HUES64 (cell line): ENCODE measurements around the gene LRBA. TPM values are rescaled to one million over a fixed set of nuclear protein-coding genes. Genes with fewer than 3 reads are reported as not detected.
A peak's percentile ranks its signal among the peaks of the same experiment; 100 is the strongest.
"Not testable (repeated sequence)": the region's sequence is repeated elsewhere in the genome, so short reads cannot be mapped to it uniquely, and the experiment has no call there.

Source experiments
- H3K27ac ChIP-seq: 2 replicates; pipeline ENCODE4 v1.7.0; 2013; ENCODE audit warnings: low read depth, low read length, inconsistent platforms
- H3K27me3 ChIP-seq: 2 replicates; pipeline ENCODE4 v1.6.1; 2013; ENCODE audit warnings: mild to moderate bottlenecking, low read length; ENCODE audit not compliant: insufficient read depth
- H3K36me3 ChIP-seq: 2 replicates; pipeline ENCODE4 v1.6.1; 2013; ENCODE audit warnings: mild to moderate bottlenecking, low read length; ENCODE audit not compliant: insufficient read depth
- H3K4me1 ChIP-seq: 2 replicates; pipeline ENCODE4 v1.6.1; 2013; ENCODE audit warnings: mild to moderate bottlenecking, low read length, moderate library complexity; ENCODE audit not compliant: insufficient read depth
- H3K4me3 ChIP-seq: 2 replicates; pipeline ENCODE4 v1.5.1; 2013; ENCODE audit warnings: mild to moderate bottlenecking, low read length, moderate library complexity
- H3K9ac ChIP-seq: 2 replicates; pipeline ENCODE4 v1.6.1; 2013; ENCODE audit warnings: mild to moderate bottlenecking, low read depth, low read length
- H3K9me3 ChIP-seq: 2 replicates; pipeline ENCODE4 v1.6.1; 2013; ENCODE audit warnings: low read depth, low read length; ENCODE audit not compliant: insufficient read depth
- WGBS: fragments of 150-250, 120-280 bp; methylation state at CpG from one replicate; pipeline ENCODE4 v1.1.7; 2013; ENCODE audit warnings: missing lambda C conversion rate; 5-methylcytosine and 5-hydroxymethylcytosine counted together
- polyA plus RNA-seq, 2 experiments: library from polyadenylated mRNA; stranded (reverse); fragments of 50-300 nt; gene quantifications; one replicate each; pipeline ENCODE4 v1.2.3, GENCODE V29; 2013

Gene LRBA, protein sequence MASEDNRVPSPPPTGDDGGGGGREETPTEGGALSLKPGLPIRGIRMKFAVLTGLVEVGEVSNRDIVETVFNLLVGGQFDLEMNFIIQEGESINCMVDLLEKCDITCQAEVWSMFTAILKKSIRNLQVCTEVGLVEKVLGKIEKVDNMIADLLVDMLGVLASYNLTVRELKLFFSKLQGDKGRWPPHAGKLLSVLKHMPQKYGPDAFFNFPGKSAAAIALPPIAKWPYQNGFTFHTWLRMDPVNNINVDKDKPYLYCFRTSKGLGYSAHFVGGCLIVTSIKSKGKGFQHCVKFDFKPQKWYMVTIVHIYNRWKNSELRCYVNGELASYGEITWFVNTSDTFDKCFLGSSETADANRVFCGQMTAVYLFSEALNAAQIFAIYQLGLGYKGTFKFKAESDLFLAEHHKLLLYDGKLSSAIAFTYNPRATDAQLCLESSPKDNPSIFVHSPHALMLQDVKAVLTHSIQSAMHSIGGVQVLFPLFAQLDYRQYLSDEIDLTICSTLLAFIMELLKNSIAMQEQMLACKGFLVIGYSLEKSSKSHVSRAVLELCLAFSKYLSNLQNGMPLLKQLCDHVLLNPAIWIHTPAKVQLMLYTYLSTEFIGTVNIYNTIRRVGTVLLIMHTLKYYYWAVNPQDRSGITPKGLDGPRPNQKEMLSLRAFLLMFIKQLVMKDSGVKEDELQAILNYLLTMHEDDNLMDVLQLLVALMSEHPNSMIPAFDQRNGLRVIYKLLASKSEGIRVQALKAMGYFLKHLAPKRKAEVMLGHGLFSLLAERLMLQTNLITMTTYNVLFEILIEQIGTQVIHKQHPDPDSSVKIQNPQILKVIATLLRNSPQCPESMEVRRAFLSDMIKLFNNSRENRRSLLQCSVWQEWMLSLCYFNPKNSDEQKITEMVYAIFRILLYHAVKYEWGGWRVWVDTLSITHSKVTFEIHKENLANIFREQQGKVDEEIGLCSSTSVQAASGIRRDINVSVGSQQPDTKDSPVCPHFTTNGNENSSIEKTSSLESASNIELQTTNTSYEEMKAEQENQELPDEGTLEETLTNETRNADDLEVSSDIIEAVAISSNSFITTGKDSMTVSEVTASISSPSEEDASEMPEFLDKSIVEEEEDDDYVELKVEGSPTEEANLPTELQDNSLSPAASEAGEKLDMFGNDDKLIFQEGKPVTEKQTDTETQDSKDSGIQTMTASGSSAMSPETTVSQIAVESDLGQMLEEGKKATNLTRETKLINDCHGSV (N-terminal part only)
- polyA plus RNA-seq (2013, experiment 1 of 2) = 28.2 TPM
- polyA plus RNA-seq (2013, experiment 2 of 2) = 29.5 TPM

DNA sequence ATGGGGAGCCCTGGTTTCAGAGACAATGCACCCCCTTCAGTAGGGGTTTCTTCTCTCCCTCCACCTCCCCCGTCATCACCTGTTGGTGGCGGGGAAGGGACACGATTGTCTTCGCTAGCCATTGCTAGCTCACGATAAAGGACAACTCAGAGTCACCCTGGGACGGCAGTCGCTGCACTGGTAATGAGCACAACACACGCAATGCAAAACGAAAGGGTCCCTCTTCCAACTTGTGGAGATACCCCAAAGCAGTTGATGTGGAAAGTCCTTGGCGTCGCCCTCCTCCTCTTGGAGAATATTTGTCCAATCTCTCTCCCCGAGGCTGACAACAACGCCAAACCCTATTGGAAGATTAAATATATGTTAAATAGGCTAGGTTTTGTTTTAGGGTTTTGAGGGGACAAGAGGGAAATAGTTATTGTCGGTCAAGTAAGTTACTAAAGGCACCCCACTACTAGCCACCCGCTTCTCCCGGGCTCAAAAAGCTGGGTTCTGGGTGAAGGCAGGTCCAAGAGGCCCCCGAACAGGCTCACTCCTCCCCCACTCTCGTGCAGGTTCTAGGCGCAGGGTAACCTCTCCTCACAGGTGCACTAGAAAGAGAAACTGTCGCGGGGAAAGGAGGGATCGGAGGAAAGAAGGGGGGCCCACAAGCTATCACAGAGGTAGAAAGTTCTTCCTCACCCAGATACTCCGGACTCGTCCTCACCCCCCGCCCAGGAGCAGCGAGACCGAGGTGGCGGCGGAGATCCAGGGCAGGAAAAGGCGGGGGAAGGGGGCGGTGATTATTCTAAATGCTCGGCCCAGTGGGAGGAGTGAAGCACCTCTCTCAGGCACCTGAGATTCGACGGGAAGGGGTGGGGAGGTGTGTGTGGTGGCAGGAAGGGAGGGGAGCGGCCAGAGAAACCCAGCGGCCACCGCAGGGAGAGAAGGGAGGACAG is at the start of gene LRBA:
LRBA (minus strand) TSS at position 764 of the 938 bp plus-strand sequence; CDS start at position 122, 642 bp downstream.
- H3K9ac ChIP-seq = peak within 1 kb of the TSS; percentile 96
- H3K9me3 ChIP-seq = no peaks in the 10 kb centered on the region
- H3K27ac ChIP-seq = peak within 1 kb of the TSS; percentile 98
- H3K27me3 ChIP-seq = no peaks in the 10 kb centered on the region
- peaks cover 12% of the 10 kb centered on the region; the same call in 1 of the 2 replicates for H3K4me1 ChIP-seq
- peak within 1 kb of the TSS; percentile 89 for H3K4me3 ChIP-seq
- peaks cover 6% of the 10 kb centered on the region; the same call in 1 of the 2 replicates for H3K36me3 ChIP-seq
- under 1% methylated on average over 30 of the region's 37 CpGs for WGBS

DNA sequence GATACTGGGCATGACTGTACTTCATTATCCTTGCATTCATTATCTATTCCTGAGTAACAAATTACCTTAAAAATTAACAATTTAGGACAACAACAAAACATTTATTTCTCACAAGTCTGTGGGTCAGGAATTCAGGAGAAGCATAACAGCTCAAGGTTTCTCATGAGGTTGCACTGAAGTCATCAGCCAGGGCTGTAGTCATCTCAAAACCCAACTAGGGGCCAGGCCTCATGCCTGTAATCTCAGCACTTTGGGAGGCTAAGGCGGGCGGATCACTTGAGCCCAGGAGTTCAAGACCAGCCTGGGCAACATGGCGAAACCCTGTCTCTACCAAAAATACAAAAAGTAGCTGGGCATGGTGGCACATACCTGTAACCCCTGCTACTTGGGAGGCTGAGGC is 48.1 kb upstream of the LRBA start:
- not testable (repeated sequence) for H3K9me3 ChIP-seq, H3K4me1 ChIP-seq, H3K36me3 ChIP-seq, H3K27ac ChIP-seq, H3K27me3 ChIP-seq, H3K9ac ChIP-seq, H3K4me3 ChIP-seq
- 93% methylated on average over 3 of the region's 3 CpGs for WGBS

DNA sequence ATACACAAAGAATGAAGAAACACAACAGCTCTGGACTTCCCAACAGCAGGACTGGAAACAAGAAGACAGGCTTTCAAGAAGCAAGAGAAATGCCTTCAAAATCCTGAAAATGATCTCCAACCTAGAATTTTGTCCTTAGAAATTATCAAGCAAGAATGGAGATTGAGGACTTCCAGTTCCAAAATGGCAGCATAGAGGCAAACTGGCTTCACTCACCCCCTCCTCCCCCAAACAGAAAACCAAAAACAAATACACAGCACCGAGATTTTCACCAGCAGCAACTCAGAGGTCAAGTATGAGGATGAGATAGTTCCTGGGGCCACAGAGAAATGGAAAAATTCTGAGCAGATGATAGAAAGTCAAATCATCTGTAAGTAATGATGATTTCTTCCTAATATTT is 40.5 kb upstream of the LRBA start:
- Histone ChIP-seq H3K9me3 (no peaks in the 10 kb centered on the region), H3K4me3 (no peak overlapping the region), H3K9ac (no peak overlapping the region), H3K36me3 (no peaks in the 10 kb centered on the region), H3K27me3 (no peaks in the 10 kb centered on the region), H3K27ac (no peak overlapping the region), H3K4me1 (no peaks in the 10 kb centered on the region)
- no CpG with 5 or more reads among the region's 1 CpG for WGBS

DNA sequence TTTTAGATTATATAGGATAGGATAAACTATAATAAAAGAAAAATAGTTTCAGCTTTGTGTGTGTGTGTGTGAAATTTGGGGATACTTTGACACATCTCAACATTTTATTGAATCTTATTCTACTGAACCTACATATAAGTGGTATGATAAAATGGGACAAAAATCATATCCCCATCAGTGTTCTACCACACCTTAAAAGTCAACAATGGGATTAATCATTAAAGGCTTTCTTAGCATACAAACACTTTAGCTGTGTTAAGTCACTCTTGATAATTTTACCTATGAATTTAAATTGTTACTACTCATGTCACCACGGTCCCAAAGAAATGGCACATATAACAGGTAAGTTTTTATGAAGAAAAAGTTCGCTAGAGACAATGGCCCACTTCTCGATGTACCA is 37.7 kb upstream of the LRBA start:
- Histone ChIP-seq H3K4me1 (peaks cover 5% of the 10 kb centered on the region; the same call in 1 of the 2 replicates), H3K9ac (no peak overlapping the region), H3K4me3 (no peak overlapping the region), H3K27ac (no peak overlapping the region), H3K36me3 (no peaks in the 10 kb centered on the region), H3K27me3 (no peaks in the 10 kb centered on the region), H3K9me3 (no peaks in the 10 kb centered on the region)
- WGBS = 93% methylated on average over 3 of the region's 3 CpGs

DNA sequence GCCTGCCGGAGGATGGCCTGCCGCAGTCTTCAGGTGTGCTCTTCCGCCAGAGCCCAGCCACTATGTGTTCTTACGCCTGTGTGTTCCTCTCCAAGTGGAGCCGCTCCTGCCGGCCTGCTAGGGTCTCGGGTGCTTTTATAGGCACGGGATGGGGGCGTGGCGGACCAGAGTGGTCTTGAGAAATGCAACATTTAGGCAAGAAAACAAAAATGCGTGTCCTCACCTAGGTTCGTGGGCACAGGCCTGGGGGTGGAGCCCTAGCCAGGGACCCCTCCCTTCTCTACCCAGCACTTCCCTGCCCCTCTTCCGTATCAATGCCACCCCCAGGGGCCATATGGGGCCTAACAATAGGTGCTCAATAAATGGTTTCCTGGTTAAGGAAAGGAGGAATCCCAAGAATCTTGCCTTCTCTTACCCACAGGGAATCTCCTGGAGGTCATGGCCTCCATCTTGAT is 34.4 kb upstream of the LRBA start:
- Histone ChIP-seq H3K36me3 (no peaks in the 10 kb centered on the region), H3K4me3 (peak overlapping the region; percentile 34; the same call in 1 of the 2 replicates), H3K27ac (peak overlapping the region; percentile 71; the same call in 1 of the 2 replicates), H3K9me3 (no peaks in the 10 kb centered on the region), H3K27me3 (no peaks in the 10 kb centered on the region), H3K9ac (peak overlapping the region; percentile 53; the same call in 1 of the 2 replicates), H3K4me1 (peaks cover 5% of the 10 kb centered on the region; the same call in 1 of the 2 replicates)
- 71% methylated on average over 13 of the region's 13 CpGs for WGBS

DNA sequence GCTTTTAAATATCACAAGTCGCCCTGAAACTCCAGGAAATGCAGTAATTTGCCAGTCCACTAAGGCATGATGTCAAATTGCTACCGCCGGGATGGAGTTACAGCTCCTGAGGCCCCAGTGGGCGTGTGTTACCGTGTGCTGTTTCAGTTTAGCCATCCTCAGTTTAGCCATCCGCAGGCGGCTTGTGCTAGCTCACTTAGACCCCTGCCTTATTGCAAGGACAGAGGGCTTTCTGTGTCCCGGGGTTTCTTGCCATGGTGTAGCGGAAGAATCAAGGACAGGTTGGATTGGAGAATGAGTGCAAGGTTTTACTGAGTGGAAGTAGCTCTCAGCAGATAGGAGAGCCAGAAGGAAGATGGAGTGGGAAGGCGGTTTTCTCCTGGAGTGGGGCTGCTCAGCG is 33.8 kb upstream of the LRBA start:
- Histone ChIP-seq H3K27ac (peak overlapping the region; percentile 71; the same call in 1 of the 2 replicates), H3K9me3 (no peaks in the 10 kb centered on the region), H3K36me3 (no peaks in the 10 kb centered on the region), H3K27me3 (no peaks in the 10 kb centered on the region), H3K4me3 (peak overlapping the region; percentile 34), H3K9ac (0 out of 2 replicates have a peak overlapping the region, but pooled peaks have one; percentile 6), H3K4me1 (peaks cover 5% of the 10 kb centered on the region; the same call in 1 of the 2 replicates)
- 87% methylated on average over 11 of the region's 11 CpGs for WGBS

DNA sequence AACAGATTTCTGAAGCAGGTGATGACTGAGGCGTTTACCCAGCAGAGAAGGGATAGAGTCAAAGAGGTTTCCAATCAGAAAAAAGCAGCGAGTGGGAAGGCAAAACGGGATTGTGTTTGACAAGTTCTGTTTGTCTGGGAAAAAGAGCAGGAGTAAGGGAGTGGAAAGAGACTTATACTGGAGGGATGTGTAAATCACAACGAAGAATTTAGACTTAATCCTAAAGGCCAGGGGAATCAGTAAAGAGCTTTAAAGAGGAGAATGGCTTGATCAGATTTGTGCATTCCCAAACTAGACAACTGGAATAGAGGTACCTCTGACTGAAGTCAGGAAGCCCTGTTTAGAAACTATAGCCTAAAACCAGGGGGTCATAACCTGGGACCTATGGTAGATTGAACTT is 31.5 kb upstream of the LRBA start:
- WGBS = 87% methylated on average over 4 of the region's 4 CpGs
- Histone ChIP-seq H3K27ac (no peak overlapping the region), H3K4me1 (peaks cover 5% of the 10 kb centered on the region; the same call in 1 of the 2 replicates), H3K9ac (no peak overlapping the region), H3K36me3 (no peaks in the 10 kb centered on the region), H3K27me3 (no peaks in the 10 kb centered on the region), H3K9me3 (no peaks in the 10 kb centered on the region), H3K4me3 (no peak overlapping the region)

DNA sequence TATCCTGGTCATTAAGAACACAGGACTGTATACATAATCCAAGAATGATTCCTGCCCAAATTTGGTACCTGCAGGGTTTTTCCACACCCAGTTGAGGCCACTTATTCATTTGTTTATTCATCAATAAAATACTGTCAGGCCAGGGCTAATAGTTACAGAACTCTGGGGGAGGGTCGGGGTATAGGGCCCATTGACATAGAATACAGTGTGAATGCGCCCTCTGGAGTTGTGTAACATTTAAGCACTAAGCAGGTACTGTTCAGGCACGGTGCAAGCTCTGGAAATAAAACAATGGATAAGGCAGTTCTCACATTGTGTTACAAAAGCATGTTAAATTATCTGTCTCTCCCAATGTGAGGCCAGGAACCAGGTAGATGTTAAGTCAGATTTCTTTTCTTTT is 30.8 kb upstream of the LRBA start:
- H3K4me3 ChIP-seq = no peak overlapping the region
- H3K4me1 ChIP-seq = peaks cover 5% of the 10 kb centered on the region; the same call in 1 of the 2 replicates
- H3K27me3 ChIP-seq = no peaks in the 10 kb centered on the region
- H3K36me3 ChIP-seq = no peaks in the 10 kb centered on the region
- H3K9ac ChIP-seq = no peak overlapping the region
- H3K9me3 ChIP-seq = no peaks in the 10 kb centered on the region
- 47% methylated on average over 3 of the region's 3 CpGs for WGBS
- H3K27ac ChIP-seq = no peak overlapping the region

DNA sequence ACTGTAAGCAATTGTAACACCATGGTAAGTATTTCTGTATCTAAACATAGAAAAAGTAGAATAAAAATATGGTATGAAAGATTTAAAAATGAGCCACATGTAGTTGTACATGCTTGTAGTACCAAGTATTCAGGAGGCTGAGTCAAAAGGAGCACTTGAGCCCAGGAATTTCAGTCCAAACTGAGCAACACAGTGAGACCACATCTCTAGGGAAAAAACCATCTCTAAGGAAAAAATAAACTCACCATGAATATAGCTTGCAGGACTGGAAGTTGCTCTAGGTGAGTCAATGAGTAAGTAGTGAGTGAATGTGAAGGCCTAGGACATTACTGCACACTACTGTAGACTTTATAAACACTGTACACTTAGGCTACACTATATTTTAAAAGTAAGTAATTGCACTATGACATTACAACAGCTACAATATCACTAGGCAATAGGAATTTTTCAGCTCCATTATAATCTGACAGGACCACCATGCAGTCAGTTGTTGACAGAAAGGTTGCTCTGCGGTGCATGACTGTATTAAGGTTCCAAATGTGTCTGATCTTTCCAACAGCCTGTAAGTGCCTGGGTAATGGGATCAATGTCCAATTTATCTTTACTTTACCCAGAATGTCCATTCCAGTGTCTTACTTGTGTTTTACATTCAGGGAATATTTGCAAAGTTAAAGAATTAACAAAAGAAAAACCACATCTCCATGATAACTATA is 28.9 kb upstream of the LRBA start:
- no peaks in the 10 kb centered on the region for H3K9me3 ChIP-seq
- H3K36me3 ChIP-seq = no peaks in the 10 kb centered on the region
- 100% methylated on average over 1 of the region's 1 CpG for WGBS
- H3K9ac ChIP-seq = no peak overlapping the region
- H3K27ac ChIP-seq = no peak overlapping the region
- H3K4me1 ChIP-seq = no peaks in the 10 kb centered on the region
- no peak overlapping the region for H3K4me3 ChIP-seq
- H3K27me3 ChIP-seq = no peaks in the 10 kb centered on the region
